Left lung (tissue), 10 donors: ENCODE measurements around the gene DCBLD1. TPM values are rescaled to one million over a fixed set of nuclear protein-coding genes. Genes with fewer than 3 reads are reported as not detected.

ENCODE experiments used
- ATAC-seq: fragments of 200-7000 bp; cut with Tn5 transposase; one replicate; pipeline ENCODE4 v1.9.1; 2020; ENCODE audit warnings: moderate library complexity
- DNase-seq, 4 donors: peaks; one replicate each; pipeline ENCODE4 v3.0.0-alpha.2; 2013 to 2020
- H3K27ac ChIP-seq, 2 donors: fragments of 200-600 bp; sonication (generic) in 1 of 2; one replicate each; pipeline versions ENCODE4 v1.5.0 to v1.8.0; 2020 to 2021
- H3K27me3 ChIP-seq, 2 donors: fragments of 200-600 bp; sonication (generic) in 1 of 2; one replicate each; pipeline versions ENCODE4 v1.5.0 to v1.8.0; 2020 to 2021
- H3K36me3 ChIP-seq, 2 donors: fragments of 200-600 bp; sonication (generic) in 1 of 2; one replicate each; pipeline versions ENCODE4 v1.5.0 to v1.8.0; 2020 to 2021
- H3K4me1 ChIP-seq, 2 donors: fragments of 200-600 bp; one replicate each; pipeline ENCODE4 v1.8.0; 2021
- H3K4me3 ChIP-seq, 2 donors: fragments of 200-600 bp; sonication (generic) in 1 of 2; one replicate each; pipeline versions ENCODE4 v1.5.0 to v1.8.0; 2020 to 2021; ENCODE audit warnings: mild to moderate bottlenecking in 1 of 2
- H3K9me3 ChIP-seq, 2 donors: fragments of 200-600 bp; sonication (generic) in 1 of 2; one replicate each; pipeline versions ENCODE4 v1.5.0 to v1.8.0; 2020 to 2021
- intact Hi-C, 2 donors: fragments of 100-400 bp; cut with DNase I; formaldehyde crosslinking; loops; one replicate each; pipeline versions ENCODE4 v1.11.2 to v1.14.2; 2022
- polyA plus RNA-seq, 6 donors: library from polyadenylated mRNA; unstranded; fragments of 120-200 nt; gene quantifications; one replicate each; pipeline ENCODE4 v1.2.1, GENCODE V29; 2013; ENCODE audit not compliant: insufficient read length in 6 of 6
- total RNA-seq, 2 donors: library from RNA; stranded (reverse); fragmentation: NEBNext Ultra II Directional; extraction: Animal tissue kit (Norgen Biotek cat#: 25700); gene quantifications; one replicate each; pipeline ENCODE4 v1.2.1, GENCODE V29; 2021
- TF ChIP-seq, protein P1 (sequence below), 2 donors: fragments of 200-600 bp; sonication (generic) in 1 of 2; IDR thresholded peaks; one replicate each; pipeline versions ENCODE4 v1.5.0 to v1.8.0; 2021; ENCODE audit warnings: antibody characterized with exemption in 2 of 2
- donor health status: DM: no; HTN: yes; CAD: no.
- donor health status: DM: no; HTN: no; CAD: no.

DCBLD1 gene
- total and polyA plus RNA-seq, 8 donors, result 20.8 to 55.8 (median 35.8) TPM

DNA sequence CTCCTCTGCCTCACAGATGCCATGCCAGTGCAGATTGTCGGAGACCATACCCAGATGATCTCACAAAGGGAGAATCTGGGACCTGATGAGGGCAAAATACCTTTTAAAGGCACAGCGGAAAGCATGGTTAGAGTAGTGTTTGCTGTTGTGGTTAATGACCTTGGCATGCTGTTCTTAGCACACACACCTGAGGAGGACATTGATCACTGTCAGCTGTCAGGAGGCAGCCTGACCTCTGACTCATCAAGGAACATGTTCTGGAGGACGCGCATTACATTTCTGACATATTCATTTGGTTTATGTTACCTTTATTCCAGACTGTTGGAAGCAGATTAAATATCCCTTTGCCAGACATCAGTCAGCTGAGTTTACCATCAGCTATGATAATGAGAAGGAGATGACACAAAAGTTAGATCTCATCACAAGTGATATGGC lies 62.7 kb downstream of the DCBLD1 start:
- TF ChIP-seq, protein P1, sequence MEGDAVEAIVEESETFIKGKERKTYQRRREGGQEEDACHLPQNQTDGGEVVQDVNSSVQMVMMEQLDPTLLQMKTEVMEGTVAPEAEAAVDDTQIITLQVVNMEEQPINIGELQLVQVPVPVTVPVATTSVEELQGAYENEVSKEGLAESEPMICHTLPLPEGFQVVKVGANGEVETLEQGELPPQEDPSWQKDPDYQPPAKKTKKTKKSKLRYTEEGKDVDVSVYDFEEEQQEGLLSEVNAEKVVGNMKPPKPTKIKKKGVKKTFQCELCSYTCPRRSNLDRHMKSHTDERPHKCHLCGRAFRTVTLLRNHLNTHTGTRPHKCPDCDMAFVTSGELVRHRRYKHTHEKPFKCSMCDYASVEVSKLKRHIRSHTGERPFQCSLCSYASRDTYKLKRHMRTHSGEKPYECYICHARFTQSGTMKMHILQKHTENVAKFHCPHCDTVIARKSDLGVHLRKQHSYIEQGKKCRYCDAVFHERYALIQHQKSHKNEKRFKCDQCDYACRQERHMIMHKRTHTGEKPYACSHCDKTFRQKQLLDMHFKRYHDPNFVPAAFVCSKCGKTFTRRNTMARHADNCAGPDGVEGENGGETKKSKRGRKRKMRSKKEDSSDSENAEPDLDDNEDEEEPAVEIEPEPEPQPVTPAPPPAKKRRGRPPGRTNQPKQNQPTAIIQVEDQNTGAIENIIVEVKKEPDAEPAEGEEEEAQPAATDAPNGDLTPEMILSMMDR (IDR thresholded peaks at IDR 0.05), result no peak
- H3K36me3 ChIP-seq, result peaks cover 3 to 73% of the 10 kb centered on the region in 2 donors
- no peak overlapping the region for H3K4me3 ChIP-seq

DNA sequence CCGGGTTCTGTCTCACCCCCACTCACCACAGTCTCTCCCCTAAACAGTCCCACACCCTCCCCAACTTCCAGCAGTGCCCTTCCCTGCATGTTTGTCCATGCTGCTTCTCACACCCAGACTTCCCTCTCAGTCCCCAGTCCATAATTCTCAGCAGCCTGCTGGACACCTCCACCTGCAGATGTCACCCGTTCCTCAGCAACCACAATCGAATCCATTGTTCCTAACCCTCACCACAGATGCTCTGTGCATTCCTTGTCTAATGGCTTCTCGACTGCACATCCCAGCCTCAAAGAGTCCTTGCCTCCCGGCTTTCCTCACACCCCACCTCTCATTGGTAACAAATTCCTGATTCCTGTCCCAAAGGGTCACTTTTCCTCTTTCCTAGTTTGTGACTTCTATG lies 64.2 kb downstream of the DCBLD1 start:
- H3K36me3 ChIP-seq, result peaks cover 3 to 58% of the 10 kb centered on the region in 2 donors
- no peak for ATAC-seq
- H3K27ac ChIP-seq, result no peak overlapping the region
- TF ChIP-seq, protein P1 (IDR thresholded peaks at IDR 0.05), result no peak
- H3K4me1 ChIP-seq, result peaks cover 6 to 11% of the 10 kb centered on the region in 2 donors
- H3K4me3 ChIP-seq, result no peak overlapping the region
- intact Hi-C loops, result no loop called here
- H3K9me3 ChIP-seq, result no peaks in the 10 kb centered on the region
- no peak for DNase-seq
- peaks cover 0 to 9% of the 10 kb centered on the region in 2 donors for H3K27me3 ChIP-seq

More for the DNA sequence above, 62.7 kb downstream of the DCBLD1 start:
- H3K27ac ChIP-seq, result no peak overlapping the region
- peaks cover 6 to 11% of the 10 kb centered on the region in 2 donors for H3K4me1 ChIP-seq
- peaks cover 0 to 9% of the 10 kb centered on the region in 2 donors for H3K27me3 ChIP-seq
- H3K9me3 ChIP-seq, result no peaks in the 10 kb centered on the region
- ATAC-seq, result no peak
- intact Hi-C loops, result no loop called here
- DNase-seq, result no peak

DNA sequence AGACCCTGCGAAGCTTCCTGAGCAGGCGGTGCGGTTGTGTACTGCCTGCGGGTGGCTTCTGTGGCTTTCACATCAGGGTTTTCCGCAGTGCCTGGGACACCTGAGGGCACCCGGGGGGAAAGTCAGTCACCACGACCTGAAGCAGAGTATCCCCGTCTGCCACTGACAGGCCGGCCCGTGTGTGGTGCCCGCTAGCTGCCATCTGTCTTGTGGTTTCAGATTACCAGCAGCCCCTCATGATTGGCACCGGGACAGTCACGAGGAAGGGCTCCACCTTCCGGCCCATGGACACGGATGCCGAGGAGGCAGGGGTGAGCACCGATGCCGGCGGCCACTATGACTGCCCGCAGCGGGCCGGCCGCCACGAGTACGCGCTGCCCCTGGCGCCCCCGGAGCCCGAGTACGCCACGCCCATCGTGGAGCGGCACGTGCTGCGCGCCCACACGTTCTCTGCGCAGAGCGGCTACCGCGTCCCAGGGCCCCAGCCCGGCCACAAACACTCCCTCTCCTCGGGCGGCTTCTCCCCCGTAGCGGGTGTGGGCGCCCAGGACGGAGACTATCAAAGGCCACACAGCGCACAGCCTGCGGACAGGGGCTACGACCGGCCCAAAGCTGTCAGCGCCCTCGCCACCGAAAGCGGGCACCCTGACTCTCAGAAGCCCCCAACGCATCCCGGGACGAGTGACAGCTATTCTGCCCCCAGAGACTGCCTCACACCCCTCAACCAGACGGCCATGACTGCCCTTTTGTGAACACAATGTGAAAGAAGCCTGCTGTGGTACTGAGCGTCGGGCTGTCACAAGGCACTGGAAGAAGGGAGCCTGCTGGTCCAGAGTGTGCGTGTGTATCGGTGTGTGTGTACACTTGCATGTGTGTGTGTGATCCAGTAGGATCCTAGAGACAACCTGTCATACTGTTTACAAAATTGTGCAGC lies 65.5 kb downstream of the DCBLD1 start:
- Histone ChIP-seq H3K4me3 (peak overlapping the region in 1 of 2 donors; percentile 28), H3K27ac (peak overlapping the region; percentile 5 to 28)
- intact Hi-C loops, result no loop called here

DNA sequence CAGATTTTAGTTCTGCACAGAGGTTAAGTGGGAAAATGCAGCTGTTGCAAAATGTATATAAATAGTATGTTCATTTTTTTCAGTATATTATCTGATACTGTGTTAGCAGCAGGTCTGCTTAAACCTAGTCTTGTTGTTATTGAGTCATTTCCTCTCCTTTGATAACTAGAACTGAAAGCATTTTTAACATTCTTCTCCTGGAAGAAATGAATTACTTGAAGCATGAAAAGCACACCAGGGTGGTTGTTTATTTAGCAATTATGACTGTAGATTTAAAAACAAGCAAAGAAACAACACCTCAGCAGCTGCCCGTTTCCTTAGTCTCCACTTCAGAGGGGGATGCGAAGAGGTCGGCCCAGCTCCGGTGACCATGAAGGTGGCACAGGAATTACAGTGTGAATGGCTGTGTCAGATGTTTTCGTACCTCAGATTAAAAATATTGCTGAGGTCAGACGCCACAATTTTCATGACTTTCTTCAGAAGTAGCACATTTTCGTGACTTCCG lies 66.4 kb downstream of the DCBLD1 start:
- TF ChIP-seq, protein P1 (IDR thresholded peaks at IDR 0.05), result no peak
- intact Hi-C loops, result no loop called here
- Histone ChIP-seq H3K4me1 (peaks cover 6 to 11% of the 10 kb centered on the region in 2 donors), H3K36me3 (peaks cover 3 to 42% of the 10 kb centered on the region in 2 donors), H3K9me3 (no peaks in the 10 kb centered on the region), H3K27me3 (peaks cover 0 to 9% of the 10 kb centered on the region in 2 donors), H3K4me3 (no peak overlapping the region), H3K27ac (peak overlapping the region; percentile 5 to 28)
- ATAC-seq (peak; percentile 48), DNase-seq (no peak)

More for the DNA sequence above, 65.5 kb downstream of the DCBLD1 start:
- TF ChIP-seq, protein P1 (IDR thresholded peaks at IDR 0.05), result no peak
- peaks cover 0 to 9% of the 10 kb centered on the region in 2 donors for H3K27me3 ChIP-seq
- H3K4me1 ChIP-seq, result peaks cover 6 to 11% of the 10 kb centered on the region in 2 donors
- DNase-seq, result peak in 3 of 4 donors; percentile 40 to 76 (median 55)
- peak; percentile 45 for ATAC-seq
- peaks cover 3 to 48% of the 10 kb centered on the region in 2 donors for H3K36me3 ChIP-seq
- no peaks in the 10 kb centered on the region for H3K9me3 ChIP-seq

DNA sequence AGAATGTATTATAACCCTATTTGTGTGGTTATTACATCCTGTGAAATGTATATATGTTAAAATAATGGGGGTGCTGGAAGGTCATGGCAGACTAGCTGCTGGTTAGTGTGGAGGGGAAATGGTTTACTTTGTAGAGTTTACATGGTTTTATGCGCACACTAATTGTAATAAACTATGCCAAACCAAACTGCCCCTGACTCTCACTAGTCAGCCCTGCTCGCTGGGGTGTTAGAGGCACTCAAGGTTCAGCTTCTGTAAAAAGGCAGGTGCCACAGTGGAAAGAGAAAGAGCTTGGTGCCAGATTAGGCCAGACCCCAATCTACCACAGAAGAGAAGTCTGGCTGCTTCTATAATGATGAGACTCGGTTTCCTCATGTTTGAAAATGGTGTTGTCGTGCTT lies 67.1 kb downstream of the DCBLD1 start:
- Histone ChIP-seq H3K4me1 (peaks cover 6 to 11% of the 10 kb centered on the region in 2 donors), H3K27ac (no peak overlapping the region), H3K4me3 (no peak overlapping the region), H3K27me3 (peaks cover 0 to 9% of the 10 kb centered on the region in 2 donors), H3K36me3 (peaks cover 3 to 38% of the 10 kb centered on the region in 2 donors), H3K9me3 (no peaks in the 10 kb centered on the region)
- DNase-seq, result no peak
- ATAC-seq, result peak; percentile 7
- TF ChIP-seq, protein P1 (IDR thresholded peaks at IDR 0.05), result no peak
- intact Hi-C loops, result loop anchor here (10.0 kb wide), 1 partner anchor 95 kb away; no protein-coding TSS in a partner anchor
